GM10847 (cell line): ENCODE data around the gene BRD4.

Experiments
- POLR2A ChIP-seq: IDR thresholded peaks from 2 replicates; pipeline ENCODE4 v1.6.1; 2011; ENCODE audit not compliant: insufficient read length; ENCODE audit errors: extremely low read depth

Gene BRD4

DNA sequence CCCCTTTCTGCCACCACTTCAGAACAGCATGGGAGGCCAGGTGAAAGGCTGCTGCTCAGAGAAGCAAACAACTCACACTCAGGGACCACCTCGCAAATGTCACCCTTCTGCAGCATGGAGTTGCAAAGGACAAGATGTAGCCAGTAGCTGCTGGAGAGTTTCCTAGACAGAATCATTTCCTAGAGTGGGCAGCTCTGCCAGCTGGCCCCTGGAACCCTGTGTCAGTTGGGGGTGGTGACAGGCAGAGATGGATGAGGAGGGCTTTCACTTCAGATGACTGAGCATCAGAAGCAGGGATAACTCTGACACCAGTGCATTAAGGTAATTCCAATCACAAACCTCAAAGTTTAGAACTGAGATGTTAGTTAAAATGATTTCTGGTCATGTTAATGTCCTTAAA is 65.7 kb downstream of the BRD4 start:
- no peak for TF ChIP-seq POLR2A

DNA sequence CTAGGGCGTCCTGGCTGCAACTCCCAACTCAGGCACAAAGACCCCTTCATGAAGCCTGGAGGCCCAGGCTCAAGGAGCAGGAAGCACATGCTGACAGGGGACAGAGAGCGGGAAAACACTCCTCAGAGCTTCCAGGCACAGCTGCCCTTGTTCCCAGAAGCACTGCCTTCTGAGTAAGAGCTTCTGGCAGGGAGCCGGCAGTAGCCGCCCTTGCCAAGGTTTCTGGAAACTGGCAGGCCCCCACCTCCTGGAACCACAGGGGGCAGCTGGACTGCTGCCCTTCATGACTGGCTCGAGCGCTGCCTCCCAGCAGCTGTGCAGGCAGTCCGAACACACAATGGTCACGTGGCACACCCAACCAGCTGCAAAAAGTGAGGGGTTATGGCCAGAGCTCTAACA is 66.5 kb downstream of the BRD4 start:
- no peak for TF ChIP-seq POLR2A

DNA sequence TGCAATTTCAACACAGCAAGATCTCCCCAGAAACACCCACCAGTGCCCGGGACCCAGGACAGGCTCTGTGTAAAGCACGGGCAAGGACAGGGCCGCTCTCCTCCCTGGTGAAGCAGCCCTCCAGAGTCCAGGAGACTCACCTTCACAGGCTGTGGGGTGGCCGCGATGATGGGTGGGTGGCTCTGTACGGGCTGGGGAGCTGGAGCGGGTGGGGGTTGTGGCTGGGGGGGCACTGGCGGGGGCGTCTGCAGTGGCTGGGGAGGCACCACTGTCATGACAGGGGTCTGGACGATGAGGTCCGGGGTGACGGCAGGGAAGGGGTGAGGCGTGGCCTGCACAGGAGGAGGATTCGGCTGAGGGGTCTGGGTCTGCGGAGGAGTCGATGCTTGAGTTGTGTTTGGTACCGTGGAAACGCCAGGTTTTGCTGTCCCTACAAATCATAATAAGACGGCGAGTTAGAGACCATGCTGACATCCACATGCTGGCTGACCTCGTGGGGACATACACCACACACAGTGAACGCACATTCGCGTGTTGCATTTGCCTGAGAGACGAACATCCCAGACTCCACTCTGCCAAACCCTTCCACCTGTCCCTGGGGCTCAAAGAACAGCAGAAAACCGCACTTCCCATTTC is 67.0 kb downstream of the BRD4 start:
- TF ChIP-seq POLR2A = no peak

DNA sequence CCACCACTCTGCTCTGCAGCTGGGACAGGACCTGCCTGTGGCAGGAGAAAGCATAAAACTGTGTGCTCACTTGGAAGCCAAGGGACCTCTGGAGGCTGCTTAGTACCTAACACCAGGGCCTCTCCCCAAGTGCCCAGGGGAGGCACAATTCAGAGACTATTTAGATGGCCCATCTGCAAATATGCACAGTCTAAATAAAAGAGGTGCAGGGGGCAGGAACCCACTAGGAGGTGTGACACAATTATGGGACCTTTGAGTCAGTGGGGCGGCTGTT is 67.5 kb downstream of the BRD4 start:
- no peak for TF ChIP-seq POLR2A

DNA sequence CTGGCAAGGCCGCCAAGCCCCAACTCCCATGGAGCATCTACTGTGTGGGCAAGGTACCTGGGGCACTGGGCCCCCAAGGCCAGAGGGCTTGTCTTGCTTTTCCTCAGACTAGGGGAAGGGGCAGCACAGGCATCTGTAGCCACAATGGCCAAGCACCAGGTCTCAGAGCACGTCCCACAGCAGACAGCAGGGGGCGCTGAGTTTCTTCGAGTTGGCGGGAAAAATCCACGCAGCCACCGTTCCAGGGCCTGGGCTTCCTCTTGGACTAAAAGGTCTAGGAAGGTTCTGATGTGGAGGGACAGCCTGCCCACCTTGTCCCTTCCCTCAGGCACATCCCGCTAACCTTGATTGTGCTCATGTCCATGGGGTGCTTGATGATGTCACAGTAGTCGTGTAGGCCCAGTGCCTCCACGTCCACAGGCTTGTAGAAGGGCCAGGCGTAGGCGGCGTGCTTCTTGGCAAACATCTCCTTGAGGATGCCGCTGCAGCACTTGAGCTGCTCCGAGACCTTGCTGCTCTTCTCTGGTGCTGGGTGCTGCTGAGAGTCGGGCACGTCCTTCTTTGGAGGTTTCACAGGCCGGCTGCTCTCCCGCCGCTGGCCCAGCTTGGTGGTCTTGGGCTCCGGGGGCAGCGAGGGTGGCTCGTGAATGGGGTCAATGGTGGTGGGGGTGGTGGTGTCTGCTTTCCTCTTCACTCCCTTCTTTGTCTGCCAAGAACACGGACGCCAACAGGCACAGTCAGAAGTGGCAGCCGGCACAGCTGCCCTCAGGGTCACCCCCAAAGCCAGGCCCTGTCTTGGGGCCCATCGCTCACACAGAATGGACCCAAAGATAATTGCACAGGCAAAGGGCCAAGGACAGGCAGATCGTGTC is 68.0 kb downstream of the BRD4 start:
- no peak for TF ChIP-seq POLR2A

DNA sequence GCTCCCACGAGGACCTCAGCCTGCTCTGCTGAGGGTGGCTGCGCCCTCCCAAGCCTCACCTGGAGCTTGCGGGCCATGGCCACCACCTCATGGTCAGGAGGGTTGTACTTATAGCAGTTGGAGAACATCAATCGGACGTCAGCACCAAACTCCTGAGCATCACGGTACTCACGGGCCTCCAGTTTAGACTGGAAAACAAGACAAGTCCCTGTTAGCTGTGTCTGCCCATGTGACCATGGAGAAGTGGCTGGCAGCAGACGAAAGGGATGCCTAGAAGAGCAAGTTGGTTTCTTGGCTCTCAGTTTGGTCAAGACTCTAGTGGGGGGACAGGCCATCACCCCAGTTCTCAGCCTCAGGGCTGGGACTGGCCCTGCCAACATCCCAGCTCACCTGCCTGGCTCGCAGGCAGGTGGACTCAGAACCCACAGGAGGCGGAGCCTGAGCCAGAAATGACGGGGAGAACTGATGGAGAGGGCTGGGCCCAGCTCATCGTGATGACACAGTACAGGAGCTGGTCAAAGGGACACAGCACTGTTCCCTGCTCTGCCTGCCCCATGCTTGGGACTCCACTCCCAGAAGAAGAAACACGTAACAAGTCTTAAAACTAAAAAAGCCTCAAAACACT is 68.9 kb downstream of the BRD4 start:
- TF ChIP-seq POLR2A = no peak

DNA sequence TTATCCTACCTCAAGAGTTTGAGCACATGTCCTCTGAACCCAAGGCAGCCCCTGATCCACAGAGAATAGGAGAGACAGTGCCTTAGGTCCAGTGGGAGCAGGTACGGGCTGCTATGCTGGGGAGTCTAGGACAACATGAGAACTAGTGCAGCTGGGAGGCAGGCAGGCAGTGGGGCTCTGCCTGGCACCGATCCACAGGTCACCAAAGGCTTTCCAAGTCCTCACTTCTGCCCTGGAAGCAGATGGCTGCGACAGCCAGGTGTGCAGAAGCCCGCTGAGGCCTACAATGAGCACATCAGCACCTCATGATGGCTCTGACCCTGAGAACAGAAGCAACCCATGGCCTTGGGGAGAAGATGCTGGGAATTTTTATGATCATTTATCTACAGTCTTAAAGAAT is 70.3 kb downstream of the BRD4 start:
- TF ChIP-seq POLR2A = no peak

DNA sequence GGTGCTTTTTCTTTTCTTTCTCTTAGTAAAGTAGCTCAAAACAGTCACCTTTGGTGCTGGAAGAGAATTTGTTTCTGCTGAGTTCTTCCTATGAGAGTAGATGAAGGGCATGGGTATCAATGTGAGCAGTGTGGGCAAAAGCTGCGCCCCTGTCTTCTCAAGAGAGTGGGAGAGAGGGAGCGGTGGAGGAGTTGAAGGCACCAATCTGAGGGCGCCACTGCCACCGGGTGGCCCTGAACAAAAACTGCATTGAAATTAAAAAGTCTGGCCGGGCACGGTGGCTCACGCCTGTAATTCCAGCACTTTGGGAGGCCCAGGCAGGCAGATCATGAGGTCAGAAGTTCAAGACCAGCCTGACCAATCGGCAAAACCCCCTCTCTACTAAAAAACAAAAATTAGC is 71.4 kb downstream of the BRD4 start:
- no peak for TF ChIP-seq POLR2A

DNA sequence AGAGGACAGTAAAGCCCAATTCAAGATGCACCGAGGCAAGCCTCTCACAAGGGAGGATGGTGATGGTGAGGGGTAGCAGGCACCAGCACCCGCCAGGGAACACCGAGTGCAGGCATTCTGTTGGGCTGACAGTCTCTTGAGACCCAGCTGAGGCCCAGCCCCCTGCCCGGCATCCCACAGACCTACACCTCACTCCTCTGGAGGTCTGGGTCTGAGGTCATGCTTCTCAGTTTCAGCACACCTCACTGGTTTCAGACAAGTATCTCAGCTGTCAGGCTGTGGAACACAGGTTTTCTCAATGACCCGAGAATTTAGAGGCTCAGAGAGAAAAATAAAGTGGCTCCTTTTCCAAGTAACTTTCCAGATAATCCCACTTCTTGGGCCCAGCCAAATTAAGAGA is 72.4 kb downstream of the BRD4 start:
- TF ChIP-seq POLR2A = no peak

DNA sequence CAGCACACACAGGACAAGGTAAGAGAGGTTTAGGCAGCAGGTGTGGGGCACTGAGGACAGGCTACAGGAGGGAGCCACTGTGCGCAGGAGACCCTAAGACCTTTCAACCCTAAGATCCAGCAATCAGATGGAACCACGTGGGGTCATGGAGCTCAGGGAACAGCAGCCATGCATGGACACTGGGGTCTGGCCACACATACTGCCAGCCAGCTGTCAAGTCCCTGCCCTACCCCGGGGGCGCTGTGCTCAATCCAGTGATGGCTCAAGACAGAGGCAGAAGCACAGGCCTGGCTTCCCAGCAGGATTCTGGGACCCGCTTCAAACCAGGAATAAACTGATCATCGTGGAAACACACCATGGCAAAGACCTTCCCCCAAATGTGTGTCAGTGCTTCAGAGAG is 74.6 kb downstream of the BRD4 start:
- no peak for TF ChIP-seq POLR2A

DNA sequence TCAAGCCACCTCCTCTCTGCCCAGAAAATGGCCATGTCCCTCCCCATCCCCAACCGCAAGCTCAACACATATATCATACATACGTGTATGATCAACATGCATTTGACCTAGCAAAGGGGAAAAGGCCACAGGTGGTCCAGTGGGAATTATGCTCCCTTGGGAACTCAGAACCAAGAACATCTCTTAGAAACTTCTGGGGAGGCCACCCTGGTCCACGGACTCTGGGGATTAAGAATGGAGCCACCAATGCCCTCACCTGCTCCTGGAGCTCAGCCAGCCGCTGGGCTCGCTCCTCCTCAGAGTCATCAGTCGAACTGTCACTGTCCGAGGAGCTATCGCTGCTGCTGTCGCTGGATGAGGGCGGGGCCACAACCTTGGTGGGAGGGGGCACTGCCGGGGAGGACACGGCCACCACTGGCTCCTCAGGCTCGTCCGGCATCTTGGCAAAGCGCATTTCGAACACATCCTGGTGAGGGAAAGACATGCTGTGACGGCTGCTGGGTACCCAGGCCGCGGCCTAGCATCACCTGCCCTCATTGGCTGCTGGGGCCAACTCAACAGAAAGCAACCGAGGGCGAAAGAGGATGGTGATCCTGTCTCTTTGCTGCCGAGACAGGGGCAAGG is 75.5 kb downstream of the BRD4 start:
- TF ChIP-seq POLR2A = no peak

DNA sequence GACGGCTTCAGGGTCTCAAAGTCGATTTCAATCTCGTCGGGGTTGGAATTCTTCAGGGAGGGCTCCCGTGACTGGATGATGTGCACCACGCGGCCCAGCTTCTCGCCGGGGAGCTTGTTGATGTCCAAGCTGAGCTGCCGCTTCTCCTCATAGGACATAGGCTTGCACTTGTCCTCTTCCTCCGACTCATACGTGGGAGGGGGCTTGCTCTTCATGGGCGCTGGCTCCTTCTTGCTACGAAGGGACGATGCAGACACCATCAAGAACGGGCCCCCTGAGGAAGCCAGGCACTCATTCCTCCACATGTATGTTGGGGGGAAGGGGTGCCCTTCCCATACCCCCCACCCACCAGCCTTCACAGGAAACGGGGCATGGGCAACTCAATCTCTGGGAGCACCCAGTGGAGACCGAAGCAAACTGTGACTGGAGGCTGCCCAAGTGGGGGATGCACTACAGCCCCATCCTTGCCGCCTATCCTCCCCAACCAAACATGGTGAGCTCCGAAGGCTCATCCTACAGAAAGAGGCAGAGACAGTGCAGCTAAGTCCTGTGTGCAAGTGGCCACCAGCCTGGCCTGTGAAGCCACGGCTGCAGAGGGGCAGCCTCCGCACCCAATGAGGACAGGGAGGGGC is 76.9 kb downstream of the BRD4 start:
- TF ChIP-seq POLR2A = no peak

DNA sequence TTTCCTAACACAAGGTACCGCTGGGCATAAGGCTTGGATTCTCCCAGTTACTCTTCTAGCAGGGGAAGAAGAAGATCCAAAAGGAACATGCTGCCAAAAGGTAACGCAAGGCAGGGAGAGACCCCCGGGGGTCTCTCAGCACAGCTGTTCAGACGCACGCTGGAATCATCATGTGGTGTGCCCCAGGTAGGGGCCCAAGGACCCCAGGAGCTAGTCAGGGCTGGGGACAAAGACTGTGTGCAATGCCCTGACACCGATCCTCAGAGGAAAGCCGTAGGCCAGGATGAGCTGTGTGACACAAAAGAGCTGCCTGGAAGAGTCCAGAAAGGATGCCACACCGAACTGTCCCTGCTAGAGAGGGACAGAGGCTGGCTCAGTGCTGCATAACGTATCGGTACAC is 77.8 kb downstream of the BRD4 start:
- TF ChIP-seq POLR2A = no peak

DNA sequence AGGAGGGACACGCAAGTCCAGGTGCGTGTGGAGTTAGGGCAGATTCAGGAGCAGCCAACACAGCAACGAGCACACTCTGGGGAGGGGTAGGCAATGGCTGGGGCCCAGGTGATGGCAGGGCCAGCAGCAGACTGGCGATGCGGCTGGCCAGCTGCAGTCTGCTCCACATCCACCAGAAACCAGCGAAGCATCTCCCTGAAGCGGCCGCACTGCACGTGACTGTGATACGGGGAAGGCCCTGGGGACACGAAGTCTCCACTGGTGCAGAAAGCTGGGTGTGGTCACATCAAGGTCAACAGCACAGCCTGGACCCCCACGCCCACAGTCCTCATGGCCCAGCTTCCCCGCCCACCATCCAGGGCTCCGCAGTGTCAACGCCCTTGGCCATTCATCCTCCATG is 78.8 kb downstream of the BRD4 start:
- TF ChIP-seq POLR2A = no peak

DNA sequence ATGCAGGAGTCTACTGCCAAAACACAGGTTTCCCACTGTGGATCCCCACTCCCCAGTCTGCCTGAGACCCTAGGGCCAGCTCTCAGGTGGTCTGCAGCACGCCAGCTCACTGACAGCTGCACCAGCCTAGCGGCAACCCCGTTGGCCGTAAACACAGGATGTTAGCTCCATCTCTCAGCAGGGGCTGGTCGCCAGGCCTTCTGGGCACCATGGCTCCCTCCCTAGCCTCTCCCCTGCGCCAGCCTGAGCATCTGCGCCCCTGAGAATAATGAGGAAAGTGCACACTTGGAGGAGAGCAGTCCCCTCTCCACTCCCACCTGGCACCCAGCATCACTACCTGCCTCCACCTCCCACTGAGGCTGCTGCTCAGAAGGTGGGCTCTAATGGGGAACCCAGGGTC is 79.3 kb downstream of the BRD4 start:
- TF ChIP-seq POLR2A = no peak
